Kidney (tissue), 14 donors: ENCODE measurements around the gene C1QTNF7. TPM values are rescaled to one million over a fixed set of nuclear protein-coding genes. Genes with fewer than 3 reads are reported as not detected.
A peak's percentile ranks its signal among the peaks of the same experiment; 100 is the strongest.

ENCODE experiments used
- DNase-seq, 5 donors: peaks; one replicate each; pipeline ENCODE4 v3.0.0-alpha.2; 2013 to 2020
- FAIRE-seq: peaks from 2 replicates; lab custom pipeline; 2012; peaks lifted over from hg19 to GRCh38; lab: Jason Lieb, UNC
- H3K27ac ChIP-seq, 2 donors: one replicate each; pipeline ENCODE4 v1.7.0; 2013; ENCODE audit warnings: low read depth in 2 of 2, low read length in 2 of 2, inconsistent platforms in 1 of 2
- H3K27me3 ChIP-seq: one replicate; pipeline ENCODE4 v1.7.1; 2013; ENCODE audit warnings: low read length, inconsistent platforms; ENCODE audit not compliant: control insufficient read depth, insufficient read depth
- H3K36me3 ChIP-seq, 3 donors: one replicate each; pipeline versions ENCODE4 v1.7.0 to v1.7.1; 2013; ENCODE audit warnings: low read length in 3 of 3, control low read depth in 1 of 3, inconsistent platforms in 1 of 3; ENCODE audit not compliant: insufficient read depth in 3 of 3, control insufficient read depth in 2 of 3
- H3K4me1 ChIP-seq, 3 donors: one replicate each; pipeline versions ENCODE4 v1.7.0 to v1.7.1; 2013; ENCODE audit warnings: low read length in 3 of 3, inconsistent platforms in 1 of 3, low read depth in 1 of 3; ENCODE audit not compliant: control insufficient read depth in 2 of 3, insufficient read depth in 2 of 3
- H3K4me3 ChIP-seq, 3 donors: one replicate each; pipeline versions ENCODE4 v1.7.0 to v1.8.1; 2013; ENCODE audit warnings: low read length in 3 of 3, control low read depth in 1 of 3, inconsistent platforms in 1 of 3
- H3K9ac ChIP-seq, 3 donors: one replicate each; pipeline versions ENCODE4 v1.7.0 to v1.7.1; 2013; ENCODE audit warnings: low read length in 3 of 3, control low read depth in 1 of 3, inconsistent platforms in 1 of 3
- H3K9me3 ChIP-seq, 3 donors: one replicate each; pipeline versions ENCODE4 v1.7.0 to v1.7.1; 2013; ENCODE audit warnings: low read length in 3 of 3, control low read depth in 1 of 3, inconsistent platforms in 1 of 3; ENCODE audit not compliant: control insufficient read depth in 2 of 3, insufficient read depth in 1 of 3
- intact Hi-C: fragments of 100-400 bp; cut with DNase I; formaldehyde crosslinking; loops from one replicate; pipeline ENCODE4 v1.11.1; 2022
- polyA plus RNA-seq: library from polyadenylated mRNA; stranded (reverse); fragments of 350-450 nt; fragmentation: Illumina TruSeq; extraction: RNeasy Lipid Tissue Mini Kit (QIAGEN cat#74804); gene quantifications from one replicate; pipeline ENCODE4 v1.2.3, GENCODE V29; 2014; ENCODE audit warnings: low read depth, low replicate concordance; ENCODE audit not compliant: insufficient read depth
- total RNA-seq: library from RNA; stranded (reverse); fragmentation: NEBNext Ultra II Directional; extraction: Animal tissue kit (Norgen Biotek cat#: 25700); gene quantifications from one replicate; pipeline ENCODE4 v1.2.1, GENCODE V29; 2021
- TF ChIP-seq, protein P1 (sequence below): IDR thresholded peaks from 3 replicates; pipeline ENCODE4 v1.5.1; 2012; ENCODE audit warnings: mild to moderate bottlenecking, moderate library complexity, borderline replicate concordance; ENCODE audit not compliant: insufficient read depth; ENCODE audit errors: extremely low read depth
- donor health status: control.
- donor health status: control.
- donor health status: control.
- donor health status: control.
- donor health status: control.
- donor health status: DM: yes; HTN: yes; CAD: no.
- donor health status: Normal renal cell carcinoma (clear cell type).

C1QTNF7 gene
- total and polyA plus RNA-seq, 2 donors from 2014 or later = 2.2 to 5.3 TPM

DNA sequence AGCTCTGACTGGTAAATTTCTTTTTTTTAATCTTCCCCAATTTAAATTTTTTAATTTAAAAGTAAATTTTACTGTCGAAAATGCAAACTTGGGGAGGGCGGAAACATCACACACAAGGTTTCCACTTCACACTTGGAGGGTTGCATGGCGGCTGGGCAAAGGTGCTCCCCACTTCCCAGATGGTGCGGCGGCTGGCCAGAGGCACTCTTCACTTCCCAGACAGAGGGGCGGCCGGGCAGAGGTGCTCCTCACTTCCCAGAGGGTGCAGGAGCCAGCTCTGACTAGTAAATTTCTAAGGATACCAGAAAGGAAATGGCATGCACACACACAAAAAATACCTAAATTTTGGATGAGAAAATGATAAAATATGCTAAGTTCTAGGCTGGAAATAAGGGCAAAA is 16.4 kb downstream of the C1QTNF7 start:
- FAIRE-seq (no peak), DNase-seq (no peak)
- no peak overlapping the region for H3K27ac ChIP-seq
- no peak overlapping the region for H3K9ac ChIP-seq
- TF ChIP-seq, protein P1, sequence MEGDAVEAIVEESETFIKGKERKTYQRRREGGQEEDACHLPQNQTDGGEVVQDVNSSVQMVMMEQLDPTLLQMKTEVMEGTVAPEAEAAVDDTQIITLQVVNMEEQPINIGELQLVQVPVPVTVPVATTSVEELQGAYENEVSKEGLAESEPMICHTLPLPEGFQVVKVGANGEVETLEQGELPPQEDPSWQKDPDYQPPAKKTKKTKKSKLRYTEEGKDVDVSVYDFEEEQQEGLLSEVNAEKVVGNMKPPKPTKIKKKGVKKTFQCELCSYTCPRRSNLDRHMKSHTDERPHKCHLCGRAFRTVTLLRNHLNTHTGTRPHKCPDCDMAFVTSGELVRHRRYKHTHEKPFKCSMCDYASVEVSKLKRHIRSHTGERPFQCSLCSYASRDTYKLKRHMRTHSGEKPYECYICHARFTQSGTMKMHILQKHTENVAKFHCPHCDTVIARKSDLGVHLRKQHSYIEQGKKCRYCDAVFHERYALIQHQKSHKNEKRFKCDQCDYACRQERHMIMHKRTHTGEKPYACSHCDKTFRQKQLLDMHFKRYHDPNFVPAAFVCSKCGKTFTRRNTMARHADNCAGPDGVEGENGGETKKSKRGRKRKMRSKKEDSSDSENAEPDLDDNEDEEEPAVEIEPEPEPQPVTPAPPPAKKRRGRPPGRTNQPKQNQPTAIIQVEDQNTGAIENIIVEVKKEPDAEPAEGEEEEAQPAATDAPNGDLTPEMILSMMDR = no peak
- H3K36me3 ChIP-seq = no peaks in the 10 kb centered on the region
- no peaks in the 10 kb centered on the region for H3K9me3 ChIP-seq
- H3K27me3 ChIP-seq = no peaks in the 10 kb centered on the region
- no peak overlapping the region for H3K4me3 ChIP-seq
- H3K4me1 ChIP-seq = no peaks in the 10 kb centered on the region
- intact Hi-C loops = no loop called here

DNA sequence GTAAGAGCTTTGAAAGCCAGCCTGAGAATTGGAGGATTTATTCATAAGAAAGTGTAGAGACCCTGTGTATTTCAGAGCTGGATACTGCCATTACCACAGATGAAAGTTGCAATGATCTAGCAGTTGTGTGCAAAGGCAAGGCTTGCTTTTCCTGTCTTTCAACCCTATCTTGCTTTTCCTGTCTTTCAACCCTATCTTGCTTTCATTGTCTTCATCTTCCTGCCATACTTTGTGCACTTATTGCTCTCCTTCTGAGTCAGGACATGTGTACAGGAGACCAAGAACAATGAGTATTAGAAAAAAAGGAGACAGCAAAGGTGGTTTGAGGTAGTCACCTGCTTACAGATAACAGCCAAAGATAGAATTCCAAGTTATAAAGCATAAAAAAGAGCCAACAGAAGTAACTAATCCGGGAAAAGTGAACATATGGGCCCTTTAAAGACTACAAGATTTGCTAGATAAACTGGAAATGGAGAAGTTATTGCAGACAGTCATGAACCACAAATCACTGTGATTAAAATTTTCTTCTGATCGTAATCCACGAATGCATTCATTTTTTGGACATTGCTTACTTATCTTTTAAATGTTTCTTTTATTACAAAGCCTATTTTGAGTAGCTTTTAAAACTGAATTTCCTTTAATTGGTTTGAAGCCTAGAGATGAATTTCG is 17.2 kb downstream of the C1QTNF7 start:
- Histone ChIP-seq H3K27me3 (no peaks in the 10 kb centered on the region), H3K4me1 (no peaks in the 10 kb centered on the region), H3K4me3 (no peak overlapping the region), H3K9ac (no peak overlapping the region), H3K27ac (no peak overlapping the region), H3K9me3 (no peaks in the 10 kb centered on the region), H3K36me3 (no peaks in the 10 kb centered on the region)
- intact Hi-C loops = no loop called here
- DNase-seq (no peak), FAIRE-seq (no peak)
- TF ChIP-seq, protein P1 = no peak

DNA sequence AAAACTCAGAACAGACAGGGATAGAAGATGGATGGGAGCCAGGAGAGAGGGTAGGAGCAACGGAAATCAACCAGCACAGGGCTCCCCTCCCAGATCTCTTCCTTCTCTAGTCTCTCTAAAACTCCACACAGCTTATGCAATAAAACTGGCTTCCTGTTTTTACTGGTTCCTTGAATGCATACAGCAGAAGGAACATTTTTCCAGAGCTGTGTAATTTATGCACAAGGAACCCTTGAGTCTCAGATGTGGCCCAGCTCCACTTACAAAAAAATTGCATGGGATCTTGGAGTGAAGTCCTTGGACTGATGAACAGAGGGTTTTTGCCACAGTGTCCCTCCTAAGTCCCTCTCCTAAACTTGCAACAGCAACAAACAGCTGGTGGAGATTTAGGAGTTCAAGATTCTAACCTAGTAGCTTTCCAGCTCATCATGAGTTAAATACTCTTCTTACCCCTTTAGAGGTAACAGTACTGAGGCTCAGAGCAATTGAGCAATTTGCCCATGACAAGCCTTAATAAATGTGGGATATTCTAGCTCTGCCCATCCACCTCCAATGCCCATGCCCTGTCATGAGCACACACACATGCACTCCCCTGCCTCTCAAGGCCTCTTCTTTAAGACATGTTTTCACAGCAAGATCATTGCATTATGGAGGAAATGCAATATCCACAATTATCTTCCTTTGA is 23.5 kb downstream of the C1QTNF7 start:
- TF ChIP-seq, protein P1 = no peak
- FAIRE-seq (no peak), DNase-seq (peak in 1 of 5 donors; percentile 34)
- Histone ChIP-seq H3K9ac (no peak overlapping the region), H3K27me3 (no peaks in the 10 kb centered on the region), H3K9me3 (no peaks in the 10 kb centered on the region), H3K4me3 (no peak overlapping the region), H3K4me1 (peaks cover 0 to 6% (median 0%) of the 10 kb centered on the region in 3 donors), H3K36me3 (no peaks in the 10 kb centered on the region), H3K27ac (no peak overlapping the region)
- intact Hi-C loops = loop anchor here (10.0 kb wide), 1 partner anchor 217 kb away; no protein-coding TSS in a partner anchor
